GM19455 (cell line): ENCODE measurements around the gene C1QTNF12.

Experiments used
- ATAC-seq: cut with Tn5 transposase; IDR thresholded peaks from one replicate; pipeline ENCODE4 v1.9.1; 2021; ENCODE audit not compliant: unreplicated experiment

Gene C1QTNF12

GRCh38 chr1:1246577-1247340, at the start of gene C1QTNF12:
C1QTNF12 (minus strand) TSS chr1:1246722; CDS start chr1:1246690, 32 bp downstream.
- no peak for ATAC-seq

- no peak for ATAC-seq
These were observed 48.8 kb upstream of the C1QTNF12 start for GRCh38 chr1:1295154-1295923.

- ATAC-seq: no peak
These were observed 47.8 kb upstream of the C1QTNF12 start for GRCh38 chr1:1294250-1294890.

- no peak for ATAC-seq
These were observed 47.0 kb upstream of the C1QTNF12 start for GRCh38 chr1:1293263-1294249.

- no peak for ATAC-seq
These were observed 46.3 kb upstream of the C1QTNF12 start for GRCh38 chr1:1292851-1293250.

GRCh38 chr1:1292442-1292779, 45.9 kb upstream of the C1QTNF12 start:
- no peak for ATAC-seq

GRCh38 chr1:1291548-1292441, 45.3 kb upstream of the C1QTNF12 start:
- ATAC-seq: no peak

GRCh38 chr1:1291023-1291528, 44.6 kb upstream of the C1QTNF12 start:
- ATAC-seq: no peak

- no peak for ATAC-seq
These were observed 43.8 kb upstream of the C1QTNF12 start for GRCh38 chr1:1290238-1290731.

GRCh38 chr1:1287288-1288110, 41.0 kb upstream of the C1QTNF12 start:
- ATAC-seq: no peak

GRCh38 chr1:1286313-1287261, 40.1 kb upstream of the C1QTNF12 start:
- ATAC-seq: no peak

GRCh38 chr1:1285611-1286311, 39.2 kb upstream of the C1QTNF12 start:
- ATAC-seq: no peak

- no peak for ATAC-seq
These were observed 38.6 kb upstream of the C1QTNF12 start for GRCh38 chr1:1285102-1285571.

GRCh38 chr1:1284221-1285101, 37.9 kb upstream of the C1QTNF12 start:
- no peak for ATAC-seq

- no peak for ATAC-seq
These were observed 37.3 kb upstream of the C1QTNF12 start for GRCh38 chr1:1283821-1284220.

GRCh38 chr1:1282998-1283397, 36.5 kb upstream of the C1QTNF12 start:
- no peak for ATAC-seq
